Measurements from ENCODE around the gene TMA7B. TPM values are rescaled to one million over a fixed set of nuclear protein-coding genes. Genes with fewer than 3 reads are reported as not detected.

TMA7B gene
- total and polyA plus RNA-seq, 10 of the 15 experiments (the other 5 are each of a cell fraction or from before 2014, with no cell fraction given): 0.33 to 2.9 (median 1.8) TPM

GRCh38 chr22:39953101-39953500, 7.1 kb upstream of the TMA7B start:
- BruUV-seq (replicated peaks): no TSS peak
- intact Hi-C loops (cut with micrococcal nuclease; ENCODE audit: unreplicated experiment) (no loop called here), in situ Hi-C loops (cut with MboI) (no loop called here)
- peaks cover 5 to 38% of the 10 kb centered on the region in 2 experiments for H3K36me3 ChIP-seq (ENCODE audit: control insufficient read depth in 2 of 2, insufficient read depth in 2 of 2, low read length in 1 of 2)
- H2AFZ ChIP-seq (ENCODE audit: control insufficient read depth, low read depth, low read length): no peak overlapping the region
- ATAC-seq: no peak
- ChIA-PET CTCF (interaction anchor here (0.7 to 1.0 kb wide), 2 partner anchors 40 to 180 kb away, joined by 3 read pairs; no protein-coding TSS in a partner anchor), SMC1A (ENCODE audit: uncharacterized antibody, unreplicated experiment) (interaction anchor here (0.6 to 1.7 kb wide), 5 partner anchors 10 to 281 kb away, joined by 3 to 8 read pairs (median 4); no protein-coding TSS in a partner anchor), RAD21 (ENCODE audit: unreplicated experiment) (no interaction called here), POLR2A (no interaction called here)
- no peak for TF ChIP-seq TCF3 (IDR thresholded peaks at IDR 0.05; ENCODE audit: borderline replicate concordance, insufficient read depth, low read depth, low read length)
- TF ChIP-seq ETV6 (conservative IDR thresholded peaks at IDR 0.05 in 1 of 2, IDR thresholded peaks at IDR 0.05 in 1 of 2; ENCODE audit: borderline replicate concordance in 1 of 2, low read depth in 1 of 2): no peak
- TF ChIP-seq RFX5 (IDR thresholded peaks at IDR 0.05; ENCODE audit: low read depth, low read length): no peak
- no peak for TF ChIP-seq ZNF592 (IDR thresholded peaks at IDR 0.05)
- no peak for TF ChIP-seq ESRRA (IDR thresholded peaks at IDR 0.05; ENCODE audit: low read length)
- TF ChIP-seq PRDM15 (CRISPR knock-in tag; IDR thresholded peaks at IDR 0.05): no peak
- no peak for TF ChIP-seq SUZ12 (IDR thresholded peaks at IDR 0.05; ENCODE audit: unreplicated experiment)
- TF ChIP-seq ZSCAN29 (IDR thresholded peaks at IDR 0.05): no peak
- H3K4me3 ChIP-seq: no peak overlapping the region
- no peak overlapping the region for H3K9ac ChIP-seq (ENCODE audit: control insufficient read depth, insufficient read depth, low read length)
- DNase-seq (ENCODE audit: low read depth, low spot score): no peak
- no peak overlapping the region for H3K4me2 ChIP-seq (ENCODE audit: control insufficient read depth, insufficient read depth)
- FAIRE-seq: no peak
- H3K27me3 ChIP-seq (replicated peaks in 1 of 2; ENCODE audit: control insufficient read depth in 2 of 2, insufficient read depth in 2 of 2, low read length in 1 of 2): no peaks in the 10 kb centered on the region
- H3K9me3 ChIP-seq (replicated peaks; ENCODE audit: control insufficient read depth, insufficient read depth, low read length): no peaks in the 10 kb centered on the region; the same call in 2 of the 3 replicates
- H3K27ac ChIP-seq (ENCODE audit: control insufficient read depth, insufficient read depth): no peak overlapping the region
- H3K79me2 ChIP-seq (ENCODE audit: control insufficient read depth, insufficient read depth, low read length): peaks cover 2% of the 10 kb centered on the region
- H3K4me1 ChIP-seq (ENCODE audit: control insufficient read depth, insufficient read depth, low read length): peaks cover 58% of the 10 kb centered on the region
- H4K20me1 ChIP-seq (ENCODE audit: control insufficient read depth, insufficient read depth): peaks cover 1% of the 10 kb centered on the region
- 100% methylated on average over 2 of the region's 2 CpGs for WGBS (ENCODE audit: insufficient coverage, insufficient replicate concordance, low lambda C conversion rate, missing lambda C conversion rate)

Data from GM12878 (cell line).